Heart right ventricle (tissue), 16 donors: Measurements from ENCODE around the gene CLTA. TPM values are rescaled to one million over a fixed set of nuclear protein-coding genes. Genes with fewer than 3 reads are reported as not detected.
"Not testable (repeated sequence)": the region's sequence is repeated elsewhere in the genome, so short reads cannot be mapped to it uniquely, and the experiment has no call there.

ENCODE experiments used
- ATAC-seq, 8 donors: fragments of 200-7000 bp; cut with Tn5 transposase; one replicate each; pipeline ENCODE4 v1.9.1; 2020; ENCODE audit warnings: mild to moderate bottlenecking in 8 of 8, moderate library complexity in 8 of 8, moderate number of reproducible peaks in 1 of 8
- DNase-seq, 2 donors: peaks; one replicate each; pipeline ENCODE4 v3.0.0-alpha.2; 2020
- H3K27ac ChIP-seq, 10 donors: fragments of 200-600 bp; sonication (generic) in 2 of 10; one replicate each; pipeline versions ENCODE4 v1.5.0 to v1.8.0; 2020 to 2022; ENCODE audit warnings: mild to moderate bottlenecking in 3 of 10
- H3K27me3 ChIP-seq, 7 donors: fragments of 200-600 bp; one replicate each; pipeline ENCODE4 v1.8.0; 2021 to 2022; ENCODE audit warnings: mild to moderate bottlenecking in 2 of 7
- H3K36me3 ChIP-seq, 9 donors: fragments of 200-600 bp; sonication (generic) in 1 of 9; one replicate each; pipeline versions ENCODE4 v1.5.0 to v1.8.0; 2020 to 2022; ENCODE audit warnings: mild to moderate bottlenecking in 2 of 9
- H3K4me1 ChIP-seq, 9 donors: fragments of 200-600 bp; sonication (generic) in 1 of 9; one replicate each; pipeline versions ENCODE4 v1.5.0 to v1.8.0; 2020 to 2022; ENCODE audit warnings: mild to moderate bottlenecking in 4 of 9
- H3K4me3 ChIP-seq, 10 donors: fragments of 200-600 bp; sonication (generic) in 2 of 10; one replicate each; pipeline versions ENCODE4 v1.5.0 to v1.8.0; 2020 to 2022; ENCODE audit warnings: mild to moderate bottlenecking in 7 of 10, moderate library complexity in 2 of 10
- H3K9me3 ChIP-seq, 11 donors: fragments of 200-600 bp in 10 of 11; sonication (generic) in 2 of 11; one replicate each; pipeline versions ENCODE4 v1.5.0 to v1.8.0; 2013 to 2022; ENCODE audit warnings: mild to moderate bottlenecking in 2 of 11, control low read depth in 1 of 11, moderate library complexity in 1 of 11
- WGBS, 2 donors: extraction: QIAGEN DNeasy Blood & Tissue Kit; methylation state at CpG; one replicate each; pipeline ENCODE4 v1.1.7; 2013; ENCODE audit warnings: inconsistent platforms in 1 of 2; 5-methylcytosine and 5-hydroxymethylcytosine counted together
- intact Hi-C, 10 donors: fragments of 100-400 bp; cut with DNase I; formaldehyde crosslinking; loops; one replicate each; pipeline versions ENCODE4 v1.11.1 to v1.14.2; 2022
- polyA plus RNA-seq, 2 donors: library from polyadenylated mRNA; stranded (reverse); fragments of 200-250 nt; gene quantifications; one replicate each; pipeline ENCODE4 v1.2.3, GENCODE V29; 2013
- total RNA-seq, 10 donors: library from RNA; stranded (reverse); fragmentation: NEBNext Ultra II Directional in 3 of 10; extraction: Animal tissue kit (Norgen Biotek cat#: 25700) in 3 of 10; gene quantifications; one replicate each; pipeline versions ENCODE4 v1.2.1 to v1.2.4, GENCODE V29; 2021 to 2023
- TF ChIP-seq, protein P1 (sequence below), 9 donors: fragments of 200-600 bp; sonication (generic) in 2 of 9; IDR thresholded peaks; one replicate each; pipeline versions ENCODE4 v1.5.0 to v1.8.0; 2021 to 2022; ENCODE audit warnings: antibody characterized with exemption in 9 of 9, mild to moderate bottlenecking in 5 of 9, moderate library complexity in 1 of 9
- donor health status: Arrhythmogenic right ventricular cardiomyopathy.
- donor health status: ischemic (EF 13 %, LVEDD 7.1; RV severe dilation, severe dysfunction).
- donor health status: healthy with polysubstance abuse.
- donor health status: DM: no; HTN: yes; CAD: no.
- donor health status: DM: no; HTN: no; CAD: no.
- donor health status: ischemic (EF 25% LVEDD 6.9; RV normal size, moderate dysfunction).
- donor health status: ischemic (EF 25% LVEDD 5.7; RV mildly dilated, moderate dysfunction).
- donor health status: healthy.
- donor health status: DM: yes; HTN: yes; CAD: no.
- donor health status: Ischemic cardiomyopathy.
- donor health status: ischemic (EF 35%, LVEDD 5.7; RV mildly dilated, moderate dysfunction).
- donor health status: nonischemic (EF 11% LVEDD 7.7; RV severe dilation, severe dysfunction).
- donor health status: DM: yes; HTN: yes; CAD: no.
- donor health status: PGD.
- donor health status: ischemic (EF 29% LVEDD 5.4; RV normal size, mild dysfunction).
- donor health status: nonischemic (EF 23%, LVEDD 6.1; RV moderate dilation, normal function).

Gene CLTA
- total and polyA plus RNA-seq, 12 donors = 34.3 to 138 (median 48.8) TPM

DNA sequence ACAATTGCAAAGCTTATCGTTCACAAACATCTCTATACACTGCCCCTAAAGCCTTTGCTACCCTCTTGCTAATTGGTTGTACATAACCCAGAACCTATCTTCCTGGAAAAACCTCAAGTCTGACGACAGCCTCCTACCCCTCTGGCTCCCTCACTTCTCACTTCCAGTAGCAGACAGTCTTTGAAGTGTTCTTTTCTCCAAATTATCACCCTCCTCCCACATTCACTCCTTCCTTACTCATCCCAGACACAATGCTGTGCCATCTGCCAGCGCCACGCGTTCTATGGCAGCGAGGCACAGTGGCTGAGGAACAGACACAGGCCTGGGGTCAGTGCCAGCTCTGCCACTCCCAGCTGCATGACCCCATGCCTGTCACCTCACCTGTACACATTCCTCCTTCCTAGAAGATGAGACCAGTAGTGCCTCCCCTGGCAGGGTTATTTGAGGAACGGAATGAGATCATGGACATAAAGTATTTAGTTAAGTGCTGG is 27.7 kb downstream of the CLTA start:
- Histone ChIP-seq H3K36me3 (peaks cover 0 to 92% (median 50%) of the 10 kb centered on the region in 9 donors), H3K27me3 (no peaks in the 10 kb centered on the region), H3K27ac (no peak overlapping the region), H3K9me3 (peaks cover 0 to 10% (median 2%) of the 10 kb centered on the region in 11 donors), H3K4me3 (no peak overlapping the region), H3K4me1 (peaks cover 0 to 48% (median 26%) of the 10 kb centered on the region in 9 donors)
- 80 to 85% methylated on average over 7 of the region's 7 CpGs for WGBS, 2 donors
- intact Hi-C loops = no loop called here
- DNase-seq = no peak
- ATAC-seq = peak in 1 of 8 donors; percentile 16
- TF ChIP-seq, protein P1, sequence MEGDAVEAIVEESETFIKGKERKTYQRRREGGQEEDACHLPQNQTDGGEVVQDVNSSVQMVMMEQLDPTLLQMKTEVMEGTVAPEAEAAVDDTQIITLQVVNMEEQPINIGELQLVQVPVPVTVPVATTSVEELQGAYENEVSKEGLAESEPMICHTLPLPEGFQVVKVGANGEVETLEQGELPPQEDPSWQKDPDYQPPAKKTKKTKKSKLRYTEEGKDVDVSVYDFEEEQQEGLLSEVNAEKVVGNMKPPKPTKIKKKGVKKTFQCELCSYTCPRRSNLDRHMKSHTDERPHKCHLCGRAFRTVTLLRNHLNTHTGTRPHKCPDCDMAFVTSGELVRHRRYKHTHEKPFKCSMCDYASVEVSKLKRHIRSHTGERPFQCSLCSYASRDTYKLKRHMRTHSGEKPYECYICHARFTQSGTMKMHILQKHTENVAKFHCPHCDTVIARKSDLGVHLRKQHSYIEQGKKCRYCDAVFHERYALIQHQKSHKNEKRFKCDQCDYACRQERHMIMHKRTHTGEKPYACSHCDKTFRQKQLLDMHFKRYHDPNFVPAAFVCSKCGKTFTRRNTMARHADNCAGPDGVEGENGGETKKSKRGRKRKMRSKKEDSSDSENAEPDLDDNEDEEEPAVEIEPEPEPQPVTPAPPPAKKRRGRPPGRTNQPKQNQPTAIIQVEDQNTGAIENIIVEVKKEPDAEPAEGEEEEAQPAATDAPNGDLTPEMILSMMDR (IDR thresholded peaks at IDR 0.05) = no peak

DNA sequence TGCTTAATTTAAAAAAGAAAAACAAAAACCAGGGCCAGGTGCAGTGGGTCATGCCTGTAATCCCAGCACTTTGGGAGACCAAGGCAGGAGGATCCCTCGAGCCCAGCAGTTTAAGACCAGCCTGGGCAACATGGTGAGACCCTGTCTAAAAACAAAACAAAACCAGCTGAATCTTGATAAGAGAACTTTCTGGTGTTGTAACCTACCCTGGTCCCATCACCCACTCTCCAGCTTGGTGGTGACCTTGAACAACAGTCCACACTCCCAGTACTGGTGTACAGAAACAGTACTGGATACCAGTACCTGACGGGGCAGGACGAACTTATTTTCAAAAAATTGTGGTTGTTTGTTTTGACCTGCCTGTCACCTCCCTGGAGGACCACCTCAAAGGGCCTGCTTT is 30.9 kb downstream of the CLTA start:
- Histone ChIP-seq H3K27ac (no peak overlapping the region), H3K9me3 (peaks cover 0 to 10% (median 2%) of the 10 kb centered on the region in 11 donors), H3K4me3 (no peak overlapping the region), H3K4me1 (peaks cover 0 to 19% (median 3%) of the 10 kb centered on the region in 9 donors), H3K36me3 (peaks cover under 1 to 100% (median 68%) of the 10 kb centered on the region in 9 donors), H3K27me3 (no peaks in the 10 kb centered on the region)
- DNase-seq (no peak), ATAC-seq (no peak)
- 96 to 97% methylated on average over 3 of the region's 3 CpGs for WGBS, 2 donors
- TF ChIP-seq, protein P1 (IDR thresholded peaks at IDR 0.05) = no peak
- intact Hi-C loops = no loop called here

DNA sequence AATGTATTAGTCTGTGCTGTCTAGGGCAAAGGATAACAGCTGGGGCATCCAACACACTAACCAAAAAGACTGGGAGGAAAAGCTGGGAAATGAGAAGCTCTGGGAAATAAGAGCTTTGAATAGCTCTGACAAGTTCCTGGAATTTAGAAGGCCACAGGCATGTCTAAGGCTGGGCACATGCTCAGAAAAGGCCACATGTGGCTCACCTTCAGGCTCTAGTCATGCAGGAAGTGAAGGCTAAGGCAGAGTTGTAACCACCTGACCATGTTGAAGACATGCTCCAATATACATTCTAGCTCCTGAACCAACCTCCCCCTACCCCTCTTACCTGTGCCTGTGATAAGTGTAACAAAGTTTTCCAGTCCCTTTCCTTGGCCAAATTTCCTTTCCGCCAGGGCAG is 31.7 kb downstream of the CLTA start:
- no peak for ATAC-seq
- WGBS, 2 donors = 100% methylated on average over 1 of the region's 1 CpG
- no peaks in the 10 kb centered on the region for H3K27me3 ChIP-seq
- no peak for DNase-seq
- H3K4me1 ChIP-seq = peaks cover 0 to 15% (median 3%) of the 10 kb centered on the region in 9 donors
- no peak overlapping the region for H3K4me3 ChIP-seq
- TF ChIP-seq, protein P1 (IDR thresholded peaks at IDR 0.05) = no peak
- peaks cover 4 to 100% (median 67%) of the 10 kb centered on the region in 9 donors for H3K36me3 ChIP-seq
- intact Hi-C loops = no loop called here
- H3K9me3 ChIP-seq = peaks cover 0 to 10% (median 2%) of the 10 kb centered on the region in 11 donors
- H3K27ac ChIP-seq = no peak overlapping the region

DNA sequence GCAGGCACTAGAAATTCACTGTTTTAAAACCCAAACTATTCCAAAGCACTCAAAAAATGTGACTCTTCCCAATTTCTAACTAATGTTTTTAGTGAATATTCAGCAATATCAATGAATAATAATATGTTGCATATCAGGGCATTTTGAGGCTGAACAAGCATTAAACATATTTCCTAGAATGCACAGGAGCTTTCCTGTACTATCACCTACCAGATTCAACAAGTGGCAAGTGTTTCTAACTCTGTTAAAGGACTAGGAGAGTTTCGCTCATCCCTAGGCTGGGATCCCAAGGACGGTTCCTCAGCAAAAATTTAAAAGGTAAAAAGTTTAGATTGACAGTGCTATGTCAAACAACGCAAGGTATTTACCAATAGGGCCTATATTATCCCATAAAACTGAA is 46.5 kb downstream of the CLTA start:
- ATAC-seq = no peak
- intact Hi-C loops = no loop called here
- H3K27me3 ChIP-seq = no peaks in the 10 kb centered on the region
- WGBS, 2 donors = 93 to 98% methylated on average over 3 of the region's 3 CpGs
- no peak for DNase-seq
- TF ChIP-seq, protein P1 (IDR thresholded peaks at IDR 0.05) = no peak
- no peak overlapping the region for H3K27ac ChIP-seq
- peaks cover 0 to 93% (median 23%) of the 10 kb centered on the region in 9 donors for H3K36me3 ChIP-seq
- no peaks in the 10 kb centered on the region for H3K4me1 ChIP-seq
- H3K9me3 ChIP-seq = no peaks in the 10 kb centered on the region
- no peak overlapping the region for H3K4me3 ChIP-seq

DNA sequence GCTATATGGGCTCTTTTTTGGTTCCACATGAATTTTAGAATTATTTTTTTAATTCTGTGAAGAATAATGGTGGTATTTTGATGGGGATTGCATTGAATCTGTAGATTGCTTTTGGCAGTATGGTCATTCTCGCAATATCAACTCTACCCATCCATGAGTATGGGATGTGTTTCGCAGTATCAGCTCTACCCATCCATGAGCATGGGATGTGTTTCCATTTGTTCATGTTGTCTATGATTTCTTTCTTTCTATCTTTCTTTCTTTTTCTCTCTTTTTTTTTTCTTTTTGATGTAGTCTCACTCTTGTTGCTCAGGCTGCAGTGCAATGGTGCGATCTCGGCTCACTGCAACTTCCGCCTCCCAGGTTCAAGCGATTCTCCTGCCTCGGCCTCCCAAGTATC is 48.5 kb downstream of the CLTA start:
- H3K4me3 ChIP-seq, H3K27me3 ChIP-seq, H3K27ac ChIP-seq, intact Hi-C loops, H3K9me3 ChIP-seq, H3K4me1 ChIP-seq, DNase-seq, ATAC-seq: not testable (repeated sequence)
- H3K36me3 ChIP-seq = peaks cover 0 to 92% (median 19%) of the 10 kb centered on the region in 9 donors
- WGBS, 2 donors = 97 to 98% methylated on average over 7 of the region's 7 CpGs

DNA sequence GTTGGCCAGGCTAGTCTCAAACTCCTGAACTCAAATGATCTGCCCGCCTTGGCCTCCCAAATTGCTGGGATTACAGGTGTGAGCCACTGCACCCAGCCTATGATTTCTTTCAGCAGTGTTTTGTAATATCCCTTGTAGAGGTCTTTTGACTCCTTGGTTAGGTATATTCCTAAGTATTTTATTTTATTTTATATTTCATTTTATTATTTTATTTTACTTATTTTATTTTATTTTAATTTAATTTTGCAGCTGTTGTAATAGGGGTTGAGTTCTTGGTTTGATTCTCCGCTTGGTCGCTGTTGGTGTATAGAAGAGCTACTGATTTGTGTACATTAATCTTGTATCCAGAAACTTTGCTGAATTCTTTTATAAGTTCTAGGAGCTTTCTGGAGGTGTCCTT is 49.0 kb downstream of the CLTA start:
- WGBS, 2 donors = 97 to 98% methylated on average over 3 of the region's 3 CpGs
- H3K36me3 ChIP-seq = peaks cover 0 to 92% (median 17%) of the 10 kb centered on the region in 9 donors
- not testable (repeated sequence) for H3K27ac ChIP-seq, H3K9me3 ChIP-seq, H3K4me1 ChIP-seq, DNase-seq, H3K27me3 ChIP-seq, H3K4me3 ChIP-seq, ATAC-seq
- intact Hi-C loops = loop anchor here in 1 of 10 donors (10.0 kb wide), 1 partner anchor 85 kb away; no protein-coding TSS in a partner anchor
